ENCODE data around the gene GUCY1B1. TPM values are rescaled to one million over a fixed set of nuclear protein-coding genes. Genes with fewer than 3 reads are reported as not detected.

The GUCY1B1 gene
- total and polyA plus RNA-seq, 10 donors, result 3.6 to 20.8 (median 15.0) TPM

DNA sequence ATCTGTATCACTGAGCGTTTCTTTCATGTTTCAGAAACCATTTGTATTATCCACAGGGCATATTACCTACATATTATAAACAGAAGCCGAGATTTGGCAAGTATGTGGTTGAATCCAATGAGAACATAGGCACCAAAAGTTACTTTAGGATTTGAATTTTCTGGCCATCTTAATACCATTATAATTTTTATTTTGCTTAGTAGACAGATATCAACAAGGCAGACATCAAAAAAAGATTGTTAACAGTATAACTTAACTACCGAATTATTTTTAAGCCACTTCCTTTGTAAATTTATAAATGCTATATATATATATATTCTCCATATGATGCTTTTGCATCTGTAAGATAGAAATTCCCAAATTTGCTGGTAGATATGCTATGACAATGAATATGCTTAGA, 2.2 kb downstream of the GUCY1B1 start:
- Histone ChIP-seq H3K27ac (no peak overlapping the region), H3K4me3 (no peak overlapping the region)

DNA sequence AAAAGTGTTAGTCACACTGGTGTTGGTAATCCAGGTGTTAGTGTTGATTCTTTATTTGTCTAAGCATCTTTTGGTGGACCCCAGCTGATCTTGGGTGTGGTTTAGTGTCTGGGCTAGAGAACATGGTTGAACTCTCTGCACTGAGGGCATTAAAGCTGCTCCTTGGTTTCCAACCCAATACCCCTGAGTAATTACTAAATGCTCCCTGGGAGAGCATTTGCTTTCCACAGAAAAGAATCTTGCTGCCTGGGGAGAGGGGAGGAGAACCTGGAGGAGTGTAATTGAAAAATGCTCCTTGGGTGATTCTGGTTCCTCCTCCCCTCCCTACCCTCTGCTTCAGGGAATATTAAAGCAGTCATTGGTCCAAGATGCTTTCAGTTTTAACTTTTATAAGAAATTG, 3.1 kb downstream of the GUCY1B1 start:
- DNase-seq, result no peak
- H3K36me3 ChIP-seq, result no peaks in the 10 kb centered on the region
- intact Hi-C loops (cut with DNase I; ENCODE audit: low total_unique reads), result no loop called here

More for the DNA sequence above, 2.2 kb downstream of the GUCY1B1 start:
- Histone ChIP-seq H3K36me3 (no peaks in the 10 kb centered on the region), H3K27me3 (replicated peaks in 1 of 7) (peaks cover 0 to 26% (median 11%) of the 10 kb centered on the region in 7 donors), H3K4me1 (peaks cover 4 to 39% (median 12%) of the 10 kb centered on the region in 6 donors), H3K9me3 (no peaks in the 10 kb centered on the region)
- TF ChIP-seq POLR2A (IDR thresholded peaks at IDR 0.05) (no peak), POLR2AphosphoS5 (IDR thresholded peaks at IDR 0.05) (no peak), CTCF (IDR thresholded peaks at IDR 0.05 in 8 of 11, conservative IDR thresholded peaks at IDR 0.05 in 3 of 11) (no peak)
- WGBS, 5 donors, result 83 to 96% (median 90%) methylated on average over 3 of the region's 3 CpGs
- no peak for DNase-seq
- intact Hi-C loops (cut with DNase I; ENCODE audit: low total_unique reads), result no loop called here

GRCh38 chr4:155762334-155762733, 3.5 kb downstream of the GUCY1B1 start:
- Histone ChIP-seq H3K27ac (no peak overlapping the region), H3K4me3 (no peak overlapping the region), H3K36me3 (no peaks in the 10 kb centered on the region), H3K4me1 (peaks cover 4 to 39% (median 12%) of the 10 kb centered on the region in 6 donors), H3K9me3 (no peaks in the 10 kb centered on the region), H3K27me3 (replicated peaks in 1 of 7) (peaks cover 0 to 26% (median 11%) of the 10 kb centered on the region in 7 donors)
- no peak for DNase-seq
- no peak for TF ChIP-seq POLR2AphosphoS5 (IDR thresholded peaks at IDR 0.05)
- TF ChIP-seq POLR2A (IDR thresholded peaks at IDR 0.05), result no peak
- no peak for TF ChIP-seq CTCF (IDR thresholded peaks at IDR 0.05 in 8 of 11, conservative IDR thresholded peaks at IDR 0.05 in 3 of 11)
- intact Hi-C loops (cut with DNase I; ENCODE audit: low total_unique reads), result no loop called here

More for the DNA sequence above, 3.1 kb downstream of the GUCY1B1 start:
- TF ChIP-seq POLR2A (IDR thresholded peaks at IDR 0.05), result no peak
- TF ChIP-seq CTCF (IDR thresholded peaks at IDR 0.05 in 8 of 11, conservative IDR thresholded peaks at IDR 0.05 in 3 of 11), result no peak
- TF ChIP-seq POLR2AphosphoS5 (IDR thresholded peaks at IDR 0.05), result no peak
- H3K9me3 ChIP-seq, result no peaks in the 10 kb centered on the region
- peaks cover 4 to 39% (median 12%) of the 10 kb centered on the region in 6 donors for H3K4me1 ChIP-seq
- no peak overlapping the region for H3K4me3 ChIP-seq
- H3K27me3 ChIP-seq (replicated peaks in 1 of 7), result peaks cover 0 to 26% (median 11%) of the 10 kb centered on the region in 7 donors
- H3K27ac ChIP-seq, result no peak overlapping the region

DNA sequence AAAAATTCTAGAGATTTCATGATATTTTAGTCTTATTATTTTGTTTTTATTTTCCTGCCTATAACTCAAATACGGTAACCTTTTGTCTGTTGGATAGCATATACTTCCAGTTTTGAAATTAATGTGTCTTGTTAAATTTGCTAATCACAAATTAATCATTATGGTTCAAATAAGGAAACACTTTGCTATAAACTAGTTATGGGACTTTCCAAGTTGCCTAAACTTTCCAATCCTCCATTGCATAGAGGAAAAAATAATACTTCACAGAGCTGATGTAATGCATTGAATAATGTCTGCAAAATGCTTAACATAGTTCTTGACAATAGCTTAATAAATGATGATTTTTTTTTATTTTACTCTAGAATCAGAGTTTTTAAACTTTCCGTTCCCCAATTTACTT, 4.7 kb downstream of the GUCY1B1 start:
- H3K9me3 ChIP-seq, result no peaks in the 10 kb centered on the region
- TF ChIP-seq POLR2AphosphoS5 (IDR thresholded peaks at IDR 0.05) (no peak), POLR2A (IDR thresholded peaks at IDR 0.05) (no peak)
- peaks cover 4 to 32% (median 12%) of the 10 kb centered on the region in 6 donors for H3K4me1 ChIP-seq
- 75 to 89% (median 79%) methylated on average over 2 of the region's 2 CpGs for WGBS, 5 donors
- DNase-seq, result no peak
- intact Hi-C loops (cut with DNase I; ENCODE audit: low total_unique reads), result no loop called here
- H3K27me3 ChIP-seq (replicated peaks in 1 of 7), result peaks cover 0 to 25% (median 11%) of the 10 kb centered on the region in 7 donors
- no peaks in the 10 kb centered on the region for H3K36me3 ChIP-seq
- no peak overlapping the region for H3K4me3 ChIP-seq
- H3K27ac ChIP-seq, result peak overlapping the region in 1 of 8 donors; percentile 4

GRCh38 chr4:155765149-155765548, 6.3 kb downstream of the GUCY1B1 start:
- H3K36me3 ChIP-seq, result no peaks in the 10 kb centered on the region
- peaks cover 0 to 16% (median 1%) of the 10 kb centered on the region in 6 donors for H3K4me1 ChIP-seq
- intact Hi-C loops (cut with DNase I; ENCODE audit: low total_unique reads), result no loop called here
- H3K9me3 ChIP-seq, result no peaks in the 10 kb centered on the region
- 32 to 54% (median 44%) methylated on average over 3 of the region's 3 CpGs for WGBS, 5 donors
- no peak for DNase-seq
- H3K27me3 ChIP-seq (replicated peaks in 1 of 7), result peaks cover 0 to 9% (median under 1%) of the 10 kb centered on the region in 7 donors
- H3K4me3 ChIP-seq, result no peak overlapping the region
- H3K27ac ChIP-seq, result peak overlapping the region in 1 of 8 donors; percentile 13
- TF ChIP-seq POLR2AphosphoS5 (IDR thresholded peaks at IDR 0.05) (no peak), POLR2A (IDR thresholded peaks at IDR 0.05) (no peak)

Measured in spleen (tissue), 11 donors.